T-helper 17 cell (primary cell): ENCODE measurements around the gene EGFR. TPM values are rescaled to one million over a fixed set of nuclear protein-coding genes. Genes with fewer than 3 reads are reported as not detected.

Experiments
- ATAC-seq: fragments of 150-1000 bp; cut with Tn5 transposase; 2 replicates; pipeline ENCODE4 v1.10.0; 2021; ENCODE audit warnings: mild to moderate bottlenecking, moderate library complexity
- DNase-seq, 3 donors: peaks; one replicate each; pipeline versions ENCODE4 v3.0.0 to v3.0.0-alpha.2; 2020 to 2021
- H3K9me3 ChIP-seq: one replicate; pipeline ENCODE4 v1.7.0; 2013; ENCODE audit warnings: low read length, mild to moderate bottlenecking; ENCODE audit not compliant: control insufficient read depth, poor library complexity, severe bottlenecking
- H3K27ac Mint-ChIP-seq: one replicate; pipeline ENCODE4 v1.8.0; 2022; ENCODE audit warnings: mild to moderate bottlenecking, moderate library complexity, mixed read lengths
- H3K27me3 Mint-ChIP-seq: one replicate; pipeline ENCODE4 v1.8.0; 2022; ENCODE audit warnings: mixed read lengths
- H3K36me3 Mint-ChIP-seq: one replicate; pipeline ENCODE4 v1.8.0; 2022; ENCODE audit warnings: low read depth, mixed read lengths
- H3K4me1 Mint-ChIP-seq: one replicate; pipeline ENCODE4 v1.8.0; 2022; ENCODE audit warnings: mild to moderate bottlenecking, mixed read lengths
- H3K4me3 Mint-ChIP-seq: one replicate; pipeline ENCODE4 v1.8.0; 2022; ENCODE audit warnings: mild to moderate bottlenecking, moderate library complexity, mixed read lengths
- total RNA-seq, 4 donors: library from RNA in 2 of 4; stranded (reverse) in 2 of 4; gene quantifications; one replicate each; pipeline ENCODE4 v1.2.3 and lab custom pipeline; 2022 to 2026

Gene EGFR
- total RNA-seq, 2 donors from 2014 or later = not detected

DNA sequence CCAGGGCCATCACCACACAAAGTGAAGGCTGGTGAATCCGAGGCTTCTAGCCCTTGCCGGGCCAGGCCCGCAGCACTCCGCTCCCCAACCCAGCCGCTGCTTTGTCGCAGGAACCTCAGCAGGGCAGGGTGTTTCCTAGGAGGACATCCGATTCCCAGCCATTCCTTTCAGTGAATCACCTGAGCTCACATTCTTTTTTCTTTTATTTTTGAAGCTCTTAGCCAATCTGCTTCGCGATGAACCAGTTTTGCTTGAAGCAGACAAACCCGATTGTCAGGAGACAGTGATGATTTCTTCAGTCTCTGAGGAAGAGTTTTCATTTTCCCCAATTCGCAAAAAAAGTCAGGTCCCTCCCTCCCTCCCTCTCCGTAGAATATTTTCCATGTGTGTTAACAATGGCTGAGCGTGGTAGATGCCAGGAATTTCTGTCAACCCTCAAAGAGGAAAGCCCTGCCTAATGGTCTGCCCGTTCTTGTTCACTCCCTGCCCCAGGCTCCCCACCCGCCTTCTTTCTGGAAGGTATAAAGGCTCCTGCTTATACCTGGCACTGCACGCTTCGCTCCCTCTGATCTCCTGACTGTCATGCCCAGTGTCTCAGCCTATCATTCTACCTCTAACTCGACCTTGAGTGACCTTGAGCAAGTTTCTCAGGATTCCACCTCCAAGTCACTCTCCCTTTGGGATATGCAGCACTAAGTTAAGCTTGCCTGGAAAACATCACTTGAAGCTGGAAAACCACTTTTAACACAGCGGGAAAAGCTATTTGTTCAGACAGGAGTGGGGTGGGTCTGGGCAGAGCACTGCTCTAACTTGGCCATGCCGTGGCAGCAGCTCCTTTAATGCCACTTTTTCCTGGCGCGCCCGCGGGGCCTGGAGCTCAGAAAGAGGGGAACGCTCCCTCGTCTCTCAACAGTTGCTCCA, 35.1 kb downstream of the EGFR start:
- Mint-ChIP-seq H3K36me3 (no peaks in the 10 kb centered on the region), H3K4me3 (no peak overlapping the region), H3K27ac (peak overlapping the region; percentile 24), H3K27me3 (peaks cover 47% of the 10 kb centered on the region), H3K4me1 (peaks cover 4% of the 10 kb centered on the region)
- H3K9me3 ChIP-seq = no peaks in the 10 kb centered on the region
- ATAC-seq = no peak
- no peak for DNase-seq

DNA sequence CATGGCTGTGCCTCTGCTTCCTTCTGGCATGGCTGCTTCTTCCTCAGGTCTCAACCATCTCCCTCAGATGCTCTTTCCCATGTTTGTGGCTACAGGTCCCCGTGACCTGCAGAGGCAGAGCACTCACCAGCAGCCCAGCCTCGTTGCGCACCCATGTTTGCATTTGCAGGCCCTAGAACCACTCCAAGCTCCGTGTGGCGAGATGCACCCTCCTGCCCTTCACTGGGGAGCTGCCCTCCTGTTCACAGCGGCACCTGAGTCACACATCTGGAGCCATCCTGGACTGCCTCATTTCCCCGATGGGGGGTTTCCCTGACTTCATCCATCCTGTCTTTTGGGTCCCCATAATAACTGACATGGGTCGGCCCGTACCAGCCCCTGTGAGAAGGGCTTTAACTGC, 35.9 kb downstream of the EGFR start:
- Mint-ChIP-seq H3K27ac (no peak overlapping the region), H3K27me3 (peaks cover 47% of the 10 kb centered on the region), H3K4me1 (peaks cover 4% of the 10 kb centered on the region), H3K36me3 (no peaks in the 10 kb centered on the region), H3K4me3 (no peak overlapping the region)
- H3K9me3 ChIP-seq = no peaks in the 10 kb centered on the region
- DNase-seq (no peak), ATAC-seq (no peak)

DNA sequence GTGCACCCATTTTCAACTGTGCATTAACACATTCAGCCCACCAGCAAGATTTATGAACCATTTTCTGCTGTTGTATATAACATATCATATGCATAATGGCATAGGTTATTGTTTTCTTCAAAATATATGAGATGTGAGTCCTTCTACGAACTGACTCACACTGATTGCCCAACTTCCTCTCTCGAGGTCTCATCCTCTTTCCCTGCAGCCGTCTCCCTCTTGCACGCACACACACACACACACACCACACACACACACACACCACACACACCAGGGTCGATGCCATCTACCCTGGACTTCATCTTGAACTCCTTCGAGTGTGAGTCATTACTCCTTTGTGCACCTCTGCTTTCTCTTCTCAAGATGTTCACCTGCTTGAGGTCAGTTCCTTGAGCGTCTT, 36.7 kb downstream of the EGFR start:
- ATAC-seq (no peak), DNase-seq (no peak)
- H3K4me1 Mint-ChIP-seq = peaks cover 2% of the 10 kb centered on the region
- no peaks in the 10 kb centered on the region for H3K9me3 ChIP-seq
- no peaks in the 10 kb centered on the region for H3K36me3 Mint-ChIP-seq
- H3K27me3 Mint-ChIP-seq = peaks cover 42% of the 10 kb centered on the region
- no peak overlapping the region for H3K27ac Mint-ChIP-seq
- H3K4me3 Mint-ChIP-seq = no peak overlapping the region

DNA sequence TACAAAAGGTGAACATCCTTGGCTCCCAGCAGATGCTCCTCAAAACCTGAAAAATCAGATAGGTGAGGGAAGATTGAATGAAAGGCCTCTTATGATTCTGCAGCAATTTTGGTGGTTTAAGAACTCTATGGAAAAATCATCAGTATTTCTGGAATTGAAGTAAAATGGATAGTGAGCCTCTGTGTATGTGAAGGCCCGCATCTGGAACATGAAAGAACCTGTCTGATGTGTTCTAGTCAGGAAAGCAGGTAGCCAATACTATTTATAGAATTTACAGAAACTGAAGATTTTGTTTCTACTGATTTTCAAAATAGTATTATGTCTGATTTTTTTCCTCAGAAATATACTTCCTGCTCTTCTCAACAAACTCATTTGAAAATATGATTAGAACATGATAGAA, 37.3 kb downstream of the EGFR start:
- no peak overlapping the region for H3K4me3 Mint-ChIP-seq
- no peak for DNase-seq
- no peak overlapping the region for H3K27ac Mint-ChIP-seq
- no peak for ATAC-seq
- peaks cover 43% of the 10 kb centered on the region for H3K27me3 Mint-ChIP-seq
- no peaks in the 10 kb centered on the region for H3K9me3 ChIP-seq
- peaks cover 2% of the 10 kb centered on the region for H3K4me1 Mint-ChIP-seq
- no peaks in the 10 kb centered on the region for H3K36me3 Mint-ChIP-seq

GRCh38 chr7:55056577-55057480, 38.0 kb downstream of the EGFR start:
- Mint-ChIP-seq H3K27me3 (peaks cover 49% of the 10 kb centered on the region), H3K4me3 (no peak overlapping the region), H3K36me3 (no peaks in the 10 kb centered on the region), H3K4me1 (peaks cover 2% of the 10 kb centered on the region), H3K27ac (no peak overlapping the region)
- ATAC-seq = no peak
- H3K9me3 ChIP-seq = no peaks in the 10 kb centered on the region
- DNase-seq = no peak

DNA sequence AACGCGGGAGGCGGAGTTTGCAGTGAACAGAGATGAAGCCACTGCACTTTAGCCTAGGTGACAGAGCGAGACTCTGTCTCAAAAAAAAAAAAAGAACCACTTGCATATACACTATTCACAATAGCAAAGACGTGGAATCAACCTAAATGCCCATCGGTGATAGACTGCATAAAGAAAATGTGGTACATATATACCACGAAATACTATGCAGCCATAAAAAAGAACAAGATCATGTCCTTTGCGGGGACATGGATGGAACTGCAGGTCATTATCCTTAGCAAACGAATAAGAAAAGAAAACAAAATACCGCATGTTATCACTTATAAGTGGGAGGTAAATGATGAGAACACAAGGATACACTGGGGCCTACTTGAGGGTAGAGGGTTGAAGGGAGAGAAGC, 39.5 kb downstream of the EGFR start:
- no peak for ATAC-seq
- no peak overlapping the region for H3K4me3 Mint-ChIP-seq

DNA sequence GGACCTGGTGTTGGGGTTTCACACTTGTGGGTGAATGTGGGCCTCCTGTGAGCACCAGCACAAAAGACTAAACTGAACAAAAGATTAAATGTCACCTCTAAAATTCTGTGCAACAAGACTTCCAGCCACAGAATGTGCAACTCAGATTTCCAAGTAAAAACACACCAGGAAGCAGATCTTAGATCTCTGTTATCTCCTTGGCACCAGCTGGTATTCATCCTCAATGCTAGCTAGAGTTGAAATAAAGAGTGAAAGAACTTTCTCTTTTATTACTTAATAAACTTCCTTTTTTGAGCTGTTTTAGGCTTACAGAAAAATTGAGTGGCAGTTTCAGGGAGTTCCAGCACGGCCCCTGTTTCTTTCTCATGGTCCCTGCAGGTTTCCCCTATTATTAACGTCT, 40.2 kb downstream of the EGFR start:
- Mint-ChIP-seq H3K27ac (no peak overlapping the region), H3K4me1 (peaks cover 2% of the 10 kb centered on the region), H3K27me3 (peaks cover 57% of the 10 kb centered on the region), H3K36me3 (no peaks in the 10 kb centered on the region), H3K4me3 (no peak overlapping the region)
- no peak for ATAC-seq
- DNase-seq = no peak
- H3K9me3 ChIP-seq = no peaks in the 10 kb centered on the region

More for the DNA sequence above, 39.5 kb downstream of the EGFR start:
- Mint-ChIP-seq H3K27me3 (peaks cover 55% of the 10 kb centered on the region), H3K27ac (no peak overlapping the region), H3K36me3 (no peaks in the 10 kb centered on the region), H3K4me1 (peaks cover 2% of the 10 kb centered on the region)
- no peaks in the 10 kb centered on the region for H3K9me3 ChIP-seq
- no peak for DNase-seq

DNA sequence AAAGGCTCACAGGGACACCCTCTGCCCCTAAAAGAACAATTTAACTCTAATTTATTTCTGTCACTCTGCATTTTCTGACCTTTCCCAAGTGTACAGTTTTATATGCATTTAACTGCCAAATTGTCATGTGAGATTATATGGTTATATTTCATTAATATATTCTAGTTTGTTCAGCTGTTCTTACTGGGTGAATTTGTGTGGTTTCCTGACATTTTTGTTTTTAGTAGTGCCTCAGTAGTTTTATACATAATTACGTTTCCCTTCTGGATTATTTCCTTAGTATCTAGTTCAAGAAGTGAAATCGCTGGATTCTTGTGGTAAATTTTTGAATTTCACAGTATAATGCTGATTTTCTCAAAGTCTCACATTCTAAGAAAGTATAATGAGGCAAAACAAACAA, 41.3 kb downstream of the EGFR start:
- H3K4me3 Mint-ChIP-seq = no peak overlapping the region
- H3K9me3 ChIP-seq = no peaks in the 10 kb centered on the region
- H3K27ac Mint-ChIP-seq = no peak overlapping the region
- H3K27me3 Mint-ChIP-seq = peaks cover 55% of the 10 kb centered on the region
- peaks cover 2% of the 10 kb centered on the region for H3K4me1 Mint-ChIP-seq
- H3K36me3 Mint-ChIP-seq = no peaks in the 10 kb centered on the region
- ATAC-seq (no peak), DNase-seq (no peak)

GRCh38 chr7:55060636-55061022, 41.8 kb downstream of the EGFR start:
- H3K27me3 Mint-ChIP-seq = peaks cover 51% of the 10 kb centered on the region
- no peak overlapping the region for H3K4me3 Mint-ChIP-seq
- DNase-seq (no peak), ATAC-seq (no peak)
- no peaks in the 10 kb centered on the region for H3K36me3 Mint-ChIP-seq
- no peaks in the 10 kb centered on the region for H3K9me3 ChIP-seq
- peaks cover 2% of the 10 kb centered on the region for H3K4me1 Mint-ChIP-seq
- H3K27ac Mint-ChIP-seq = no peak overlapping the region

DNA sequence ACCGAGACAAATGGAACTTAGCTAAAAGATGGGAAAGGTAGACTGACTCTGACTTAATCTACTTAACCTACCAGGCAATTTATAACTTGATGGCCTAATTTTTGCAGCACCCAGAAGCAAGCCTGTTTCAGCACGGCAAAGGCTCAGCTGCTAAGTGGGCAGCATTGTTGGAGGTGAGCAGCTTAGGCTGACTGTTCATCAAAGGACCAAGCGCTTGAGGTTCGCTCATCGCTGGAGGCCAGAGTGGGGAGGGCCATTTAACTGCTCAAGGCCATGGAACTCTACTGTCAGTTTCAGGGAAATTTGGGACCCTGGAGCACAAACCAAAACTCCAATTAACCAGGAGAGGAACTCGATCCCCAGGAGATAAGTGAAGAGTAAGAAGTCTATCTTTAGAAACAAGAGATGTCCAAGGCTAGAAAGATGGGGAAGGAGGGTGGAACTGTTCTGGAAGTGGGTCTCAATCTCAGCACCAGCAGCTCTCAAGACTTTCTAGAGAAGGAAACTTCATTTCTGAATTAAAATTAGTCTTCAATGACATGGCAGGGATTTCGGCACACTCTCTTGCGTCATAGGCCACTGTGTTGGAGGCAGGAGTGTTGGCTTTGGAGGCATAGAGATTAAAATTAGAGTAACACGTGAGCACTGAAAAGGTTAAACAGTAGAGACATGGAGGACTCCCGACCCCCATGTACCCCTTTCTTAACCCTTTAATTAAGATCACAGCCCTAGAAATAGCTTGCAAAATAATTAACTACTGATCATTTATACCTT, 43.1 kb downstream of the EGFR start:
- Mint-ChIP-seq H3K27ac (no peak overlapping the region), H3K4me1 (no peaks in the 10 kb centered on the region), H3K27me3 (peaks cover 54% of the 10 kb centered on the region), H3K36me3 (no peaks in the 10 kb centered on the region), H3K4me3 (no peak overlapping the region)
- no peaks in the 10 kb centered on the region for H3K9me3 ChIP-seq
- ATAC-seq (no peak), DNase-seq (no peak)

DNA sequence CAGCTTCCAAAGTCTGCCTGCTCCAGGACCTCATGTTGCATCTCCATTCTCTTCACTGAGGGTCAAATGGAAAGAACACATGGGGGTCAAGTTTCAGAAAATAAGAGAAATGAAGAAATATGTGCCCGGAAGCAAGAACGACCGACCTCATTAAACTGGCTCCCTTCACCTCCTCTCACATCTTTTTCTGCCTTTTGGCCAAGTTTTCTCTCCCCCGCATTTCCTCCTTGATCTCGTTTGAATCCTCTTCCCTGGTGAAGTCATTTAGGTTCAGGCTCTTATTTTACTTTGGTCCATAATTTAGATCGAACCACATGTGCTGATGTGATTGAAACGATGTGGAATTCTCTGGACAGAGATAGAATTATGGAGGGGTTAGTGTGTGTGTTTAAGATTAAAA, 44.2 kb downstream of the EGFR start:
- ATAC-seq (no peak), DNase-seq (no peak)
- no peaks in the 10 kb centered on the region for H3K36me3 Mint-ChIP-seq
- peaks cover 54% of the 10 kb centered on the region for H3K27me3 Mint-ChIP-seq
- H3K27ac Mint-ChIP-seq = no peak overlapping the region
- no peak overlapping the region for H3K4me3 Mint-ChIP-seq
- H3K9me3 ChIP-seq = no peaks in the 10 kb centered on the region
- no peaks in the 10 kb centered on the region for H3K4me1 Mint-ChIP-seq

- DNase-seq (no peak), ATAC-seq (no peak)
- Mint-ChIP-seq H3K27ac (no peak overlapping the region), H3K36me3 (no peaks in the 10 kb centered on the region), H3K4me3 (no peak overlapping the region), H3K4me1 (no peaks in the 10 kb centered on the region), H3K27me3 (peaks cover 59% of the 10 kb centered on the region)
- H3K9me3 ChIP-seq = no peaks in the 10 kb centered on the region
These were observed 44.8 kb downstream of the EGFR start for GRCh38 chr7:55063633-55064032.

- ATAC-seq = no peak
These were observed 46.3 kb downstream of the EGFR start for GRCh38 chr7:55065079-55065478.

More at GRCh38 chr7:55065079-55065478, 46.3 kb downstream of the EGFR start:
- no peaks in the 10 kb centered on the region for H3K36me3 Mint-ChIP-seq
- no peak overlapping the region for H3K4me3 Mint-ChIP-seq
- no peaks in the 10 kb centered on the region for H3K9me3 ChIP-seq
- peaks cover 71% of the 10 kb centered on the region for H3K27me3 Mint-ChIP-seq
- no peak for DNase-seq
- no peak overlapping the region for H3K27ac Mint-ChIP-seq
- no peaks in the 10 kb centered on the region for H3K4me1 Mint-ChIP-seq
